SK-N-SH (cell line): ENCODE data around the gene COL8A2. TPM values are rescaled to one million over a fixed set of nuclear protein-coding genes. Genes with fewer than 3 reads are reported as not detected.

Experiments
- CTCF ChIA-PET: fragments of 300-600, 350-600 bp; formaldehyde crosslinking; extraction: SDS; loops from one replicate; lab custom pipeline; 2021; lab: Yijun Ruan, JAX
- POLR2A ChIA-PET: fragments of 350-600 bp; sonication (Branson Sonifier 250); formaldehyde crosslinking; extraction: SDS; loops from one replicate; lab custom pipeline; 2020; ENCODE audit warnings: antibody characterized with exemption, inconsistent platforms; lab: Yijun Ruan, JAX
- DNase-seq: peaks from one replicate; pipeline ENCODE4 v3.0.0; 2012
- H2AFZ ChIP-seq: fragments of 200-600 bp; sonication (generic); 2 replicates; pipeline ENCODE4 v1.8.1; 2016; ENCODE audit warnings: antibody characterized with exemption, mild to moderate bottlenecking, low read depth
- H3F3A ChIP-seq: fragments of 200-600 bp; sonication (generic); replicated peaks from 2 replicates; pipeline ENCODE3; 2016; ENCODE audit warnings: antibody characterized with exemption, mild to moderate bottlenecking; ENCODE audit not compliant: insufficient read depth
- H3K27ac ChIP-seq, 2 experiments: fragments of 200-500 bp in 1 of 2; fragments of 200-600 bp in 1 of 2; sonication (Bioruptor generic) in 1 of 2; sonication (generic), shearing (Covaris generic) in 1 of 2; 2 replicates each; pipeline versions ENCODE4 v1.5.1 to v1.6.1; 2014 to 2016; ENCODE audit warnings: low read depth in 2 of 2, inconsistent platforms in 1 of 2, low read length in 1 of 2, mild to moderate bottlenecking in 1 of 2, mixed read lengths in 1 of 2
- H3K27me3 ChIP-seq: fragments of 200-600 bp; sonication (generic), shearing (Covaris generic); 2 replicates; pipeline ENCODE4 v1.6.1; 2016; ENCODE audit warnings: mixed run types; ENCODE audit not compliant: insufficient read depth
- H3K36me3 ChIP-seq, 2 experiments: fragments of 200-500 bp in 1 of 2; fragments of 200-600 bp in 1 of 2; sonication (Bioruptor generic) in 1 of 2; sonication (generic) in 1 of 2; replicated peaks in 1 of 2; 2 replicates each; pipeline versions ENCODE3 to v1.5.1; 2014 to 2016; ENCODE audit warnings: low read length in 1 of 2, mild to moderate bottlenecking in 1 of 2; ENCODE audit not compliant: insufficient read depth in 2 of 2, control insufficient read depth in 1 of 2
- H3K4me1 ChIP-seq, 2 experiments: fragments of 200-500 bp in 1 of 2; fragments of 200-600 bp in 1 of 2; sonication (Bioruptor generic) in 1 of 2; sonication (generic), shearing (Covaris generic) in 1 of 2; 2 replicates each; pipeline versions ENCODE4 v1.5.1 to v1.6.1; 2014 to 2016; ENCODE audit warnings: low read depth in 1 of 2, low read length in 1 of 2, mixed run types in 1 of 2; ENCODE audit not compliant: insufficient read depth in 2 of 2, control insufficient read depth in 1 of 2
- H3K4me2 ChIP-seq: fragments of 200-600 bp; sonication (generic), shearing (Covaris generic); 2 replicates; pipeline ENCODE4 v1.6.1; 2017; ENCODE audit warnings: mixed run types
- H3K4me3 ChIP-seq, 2 experiments: fragments of 200-500 bp in 1 of 2; fragments of 200-600 bp in 1 of 2; sonication (Bioruptor generic) in 1 of 2; sonication (generic), shearing (Covaris generic) in 1 of 2; 2 replicates each; pipeline versions ENCODE4 v1.5.1 to v1.8.1; 2014 to 2016; ENCODE audit warnings: low read depth in 2 of 2, inconsistent platforms in 1 of 2, low read length in 1 of 2, mild to moderate bottlenecking in 1 of 2, mixed read lengths in 1 of 2, moderate library complexity in 1 of 2
- H3K79me2 ChIP-seq: fragments of 200-600 bp; sonication (generic); 2 replicates; pipeline ENCODE4 v1.8.1; 2017; ENCODE audit warnings: mild to moderate bottlenecking; ENCODE audit not compliant: insufficient read depth
- H3K9ac ChIP-seq: fragments of 200-600 bp; sonication (generic); 2 replicates; pipeline ENCODE4 v1.6.1; 2017; ENCODE audit warnings: mixed run types
- H3K9me2 ChIP-seq: fragments of 200-600 bp; sonication (generic); 2 replicates; pipeline ENCODE4 v1.6.1; 2017; ENCODE audit warnings: mixed run types
- H3K9me3 ChIP-seq: fragments of 200-600 bp; sonication (generic); 2 replicates; pipeline ENCODE4 v1.6.1; 2017; ENCODE audit warnings: mixed run types, mild to moderate bottlenecking, moderate library complexity
- H4K20me1 ChIP-seq: fragments of 200-600 bp; sonication (generic); 2 replicates; pipeline ENCODE4 v1.6.1; 2017; ENCODE audit warnings: mild to moderate bottlenecking, mixed run types; ENCODE audit not compliant: insufficient read depth
- ELF1 ChIP-seq: IDR thresholded peaks from 2 replicates; pipeline ENCODE4 v1.4.0; 2012
- EZH2phosphoT487 ChIP-seq: fragments of 200-600 bp; sonication (generic); IDR thresholded peaks from 2 replicates; pipeline ENCODE4 v1.6.1; 2017; ENCODE audit warnings: low read depth, mixed run types, mild to moderate bottlenecking, antibody characterized with exemption, moderate library complexity, borderline replicate concordance
- NFIC ChIP-seq: IDR thresholded peaks from 2 replicates; pipeline ENCODE4 v1.4.0; 2012; ENCODE audit warnings: borderline replicate concordance
- NRF1 ChIP-seq: IDR thresholded peaks from 2 replicates; pipeline ENCODE4 v1.6.1; 2012; ENCODE audit warnings: low read depth, mild to moderate bottlenecking, low read length
- POLR2AphosphoS5 ChIP-seq: IDR thresholded peaks from 2 replicates; pipeline ENCODE4 v1.6.1; 2012; ENCODE audit warnings: low read depth, low read length
- RAD21 ChIP-seq: IDR thresholded peaks from 2 replicates; pipeline ENCODE4 v1.6.1; 2012; ENCODE audit warnings: mild to moderate bottlenecking, low read length
- REST ChIP-seq: IDR thresholded peaks from 2 replicates; pipeline ENCODE4 v1.6.1; 2012; ENCODE audit warnings: mild to moderate bottlenecking, low read depth, low read length, moderate library complexity
- SIN3A ChIP-seq: IDR thresholded peaks from 2 replicates; pipeline ENCODE4 v1.6.1; 2012; ENCODE audit warnings: low read depth, mild to moderate bottlenecking, low read length, moderate library complexity, borderline replicate concordance
- SMC3 ChIP-seq: IDR thresholded peaks from 2 replicates; pipeline ENCODE4 v1.6.1; 2012; ENCODE audit warnings: low read depth, low read length, improper control_type of control experiment
- YY1 ChIP-seq: IDR thresholded peaks from 2 replicates; pipeline ENCODE4 v1.4.0; 2012; ENCODE audit warnings: low read depth, mild to moderate bottlenecking
- WGBS: methylation state at CpG from one replicate; pipeline ENCODE4 v1.1.6; 2017; ENCODE audit warnings: low lambda C conversion rate; 5-methylcytosine and 5-hydroxymethylcytosine counted together
- polyA plus RNA-seq, 3 experiments: library from polyadenylated mRNA; depleted of rRNA; stranded (reverse); fragments of >200 nt; gene quantifications; 2 replicates each; pipeline ENCODE4 v1.2.3, GENCODE V29; 2012
- TF ChIP-seq, protein P1 (sequence below): fragments of 200-600 bp; sonication (generic); IDR thresholded peaks from 2 replicates; pipeline ENCODE4 v1.6.1; 2017; ENCODE audit warnings: antibody characterized with exemption, mild to moderate bottlenecking, moderate library complexity

The COL8A2 gene
- polyA plus RNA-seq, 1 of the 3 experiments (the other 2 are of a cell fraction): 3.1 TPM

DNA sequence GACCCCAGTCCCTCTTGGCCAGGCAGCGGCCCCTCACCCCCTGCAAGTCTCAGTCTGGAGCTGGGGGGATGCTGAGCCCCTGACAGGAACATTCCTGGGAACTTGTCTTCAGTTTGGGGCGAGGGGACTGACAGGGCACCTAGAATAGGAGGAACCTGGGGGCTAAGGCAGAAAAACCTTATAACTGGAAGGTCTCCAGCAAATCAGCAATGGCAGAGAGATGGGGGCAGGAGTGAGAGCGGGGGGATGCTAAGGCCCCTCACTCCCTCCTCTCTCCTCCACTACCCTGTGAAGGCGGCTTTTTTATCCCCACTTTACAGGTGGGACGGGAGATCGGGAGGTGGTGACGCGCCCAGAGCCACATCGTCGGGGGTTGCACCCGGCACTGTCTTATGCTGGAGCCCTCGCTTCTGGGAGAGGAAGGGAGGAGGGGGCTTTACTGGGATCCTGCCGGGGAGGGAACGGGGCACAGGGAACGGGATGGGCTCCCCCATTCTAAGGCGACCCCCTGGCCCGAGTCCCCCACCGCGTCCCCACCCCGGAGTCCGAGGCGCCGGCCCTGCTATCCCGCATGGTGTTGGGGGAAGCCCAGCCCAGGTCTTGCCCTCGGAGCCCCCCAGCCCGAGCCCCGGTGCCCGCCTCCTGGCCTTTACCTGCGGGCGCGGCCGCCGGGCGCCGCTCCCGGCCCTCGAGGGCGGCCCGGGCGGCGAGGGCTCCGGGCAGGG lies 456 bp downstream of the COL8A2 start (continued):
- TF ChIP-seq, protein P1, sequence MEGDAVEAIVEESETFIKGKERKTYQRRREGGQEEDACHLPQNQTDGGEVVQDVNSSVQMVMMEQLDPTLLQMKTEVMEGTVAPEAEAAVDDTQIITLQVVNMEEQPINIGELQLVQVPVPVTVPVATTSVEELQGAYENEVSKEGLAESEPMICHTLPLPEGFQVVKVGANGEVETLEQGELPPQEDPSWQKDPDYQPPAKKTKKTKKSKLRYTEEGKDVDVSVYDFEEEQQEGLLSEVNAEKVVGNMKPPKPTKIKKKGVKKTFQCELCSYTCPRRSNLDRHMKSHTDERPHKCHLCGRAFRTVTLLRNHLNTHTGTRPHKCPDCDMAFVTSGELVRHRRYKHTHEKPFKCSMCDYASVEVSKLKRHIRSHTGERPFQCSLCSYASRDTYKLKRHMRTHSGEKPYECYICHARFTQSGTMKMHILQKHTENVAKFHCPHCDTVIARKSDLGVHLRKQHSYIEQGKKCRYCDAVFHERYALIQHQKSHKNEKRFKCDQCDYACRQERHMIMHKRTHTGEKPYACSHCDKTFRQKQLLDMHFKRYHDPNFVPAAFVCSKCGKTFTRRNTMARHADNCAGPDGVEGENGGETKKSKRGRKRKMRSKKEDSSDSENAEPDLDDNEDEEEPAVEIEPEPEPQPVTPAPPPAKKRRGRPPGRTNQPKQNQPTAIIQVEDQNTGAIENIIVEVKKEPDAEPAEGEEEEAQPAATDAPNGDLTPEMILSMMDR: no peak
- TF ChIP-seq RAD21: no peak
- no peak for TF ChIP-seq NFIC
- TF ChIP-seq YY1: no peak
- no peak for TF ChIP-seq SMC3
- no peak for TF ChIP-seq REST

DNA sequence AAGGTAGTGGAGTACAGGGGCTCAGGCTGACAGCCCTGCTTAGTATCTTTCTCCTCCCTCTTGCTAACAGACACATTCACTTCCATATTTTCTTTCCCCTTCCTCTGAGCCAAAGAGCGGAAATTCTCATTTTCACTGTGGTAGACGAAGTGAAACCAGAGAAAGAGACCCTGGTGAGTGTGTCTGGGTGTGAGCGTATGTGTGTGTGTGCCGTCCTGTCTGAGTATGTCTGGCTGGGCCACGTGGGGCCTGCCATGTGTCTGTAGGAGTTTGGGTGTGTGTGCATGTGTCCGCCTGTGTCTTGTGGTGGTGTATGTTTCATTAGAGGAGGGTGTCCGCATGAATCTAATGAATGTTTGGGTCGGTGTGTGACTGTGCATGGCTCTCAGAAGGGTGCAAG lies 1.7 kb downstream of the COL8A2 start:
- POLR2A ChIA-PET: no interaction called here
- H3K79me2 ChIP-seq: no peaks in the 10 kb centered on the region
- H3F3A ChIP-seq: no peaks in the 10 kb centered on the region
- H3K27me3 ChIP-seq: no peaks in the 10 kb centered on the region
- no peaks in the 10 kb centered on the region for H3K9me3 ChIP-seq
- no peak overlapping the region for H3K27ac ChIP-seq
- H3K4me1 ChIP-seq: peaks cover 0 to 3% of the 10 kb centered on the region in 2 experiments; a peak in 1 of 4 replicates
- H3K9ac ChIP-seq: no peak overlapping the region
- CTCF ChIA-PET: interaction anchor here (1.4 to 2.0 kb wide), 2 partner anchors 11 kb away, joined by 5 to 8 read pairs; no protein-coding TSS in a partner anchor
- WGBS: 88% methylated on average over 8 of the region's 8 CpGs
- DNase-seq: no peak
- H3K4me3 ChIP-seq: no peak overlapping the region
- no peaks in the 10 kb centered on the region for H3K36me3 ChIP-seq
- TF ChIP-seq POLR2AphosphoS5: no peak
- TF ChIP-seq EZH2phosphoT487: no peak
- TF ChIP-seq ELF1: no peak
- no peak for TF ChIP-seq SIN3A
- TF ChIP-seq NFIC: no peak
- no peak for TF ChIP-seq NRF1
- H3K4me2 ChIP-seq: no peak overlapping the region
- H4K20me1 ChIP-seq: no peaks in the 10 kb centered on the region
- H2AFZ ChIP-seq: no peak overlapping the region
- no peaks in the 10 kb centered on the region for H3K9me2 ChIP-seq
